Fibroblast of villous mesenchyme (primary cell): ENCODE measurements around the gene DNAJC5. TPM values are rescaled to one million over a fixed set of nuclear protein-coding genes. Genes with fewer than 3 reads are reported as not detected.

ENCODE experiments used
- DNase-seq: peaks from one replicate; pipeline ENCODE4 v3.0.0-alpha.2; 2010; ENCODE audit warnings: low read depth
- H3K4me3 ChIP-seq: 2 replicates; pipeline ENCODE4 v1.5.1; 2011; ENCODE audit warnings: low read depth, mild to moderate bottlenecking, low read length
- CTCF ChIP-seq: IDR thresholded peaks from 2 replicates; pipeline ENCODE4 v1.5.1; 2012; ENCODE audit warnings: low read depth, mild to moderate bottlenecking, low read length; ENCODE audit not compliant: insufficient read depth
- total RNA-seq: library from RNA; depleted of rRNA; stranded (reverse); fragments of >200 nt; gene quantifications from 2 replicates; pipeline ENCODE4 v1.2.3, GENCODE V29; 2012

Gene DNAJC5
- total RNA-seq, 1 donor, result 61.7 TPM

- no peak for DNase-seq
- no peak for TF ChIP-seq CTCF
Measured at GRCh38 chr20:63881451-63882226, 13.3 kb upstream of the DNAJC5 start.

GRCh38 chr20:63882257-63883200 lies 12.4 kb upstream of the DNAJC5 start:
- no peak overlapping the region for H3K4me3 ChIP-seq
- no peak for DNase-seq
- TF ChIP-seq CTCF, result no peak

More at GRCh38 chr20:63881451-63882226, 13.3 kb upstream of the DNAJC5 start:
- no peak overlapping the region for H3K4me3 ChIP-seq

- TF ChIP-seq CTCF, result no peak
Measured at GRCh38 chr20:63883201-63883593, 11.7 kb upstream of the DNAJC5 start.

GRCh38 chr20:63884506-63885263 lies 10.2 kb upstream of the DNAJC5 start:
- DNase-seq, result no peak
- no peak for TF ChIP-seq CTCF

More at GRCh38 chr20:63883201-63883593, 11.7 kb upstream of the DNAJC5 start:
- H3K4me3 ChIP-seq, result no peak overlapping the region
- no peak for DNase-seq

GRCh38 chr20:63885264-63886053 lies 9.5 kb upstream of the DNAJC5 start:
- TF ChIP-seq CTCF, result no peak
- no peak overlapping the region for H3K4me3 ChIP-seq
- no peak for DNase-seq

More at GRCh38 chr20:63884506-63885263, 10.2 kb upstream of the DNAJC5 start:
- H3K4me3 ChIP-seq, result no peak overlapping the region

- TF ChIP-seq CTCF, result no peak
- no peak for DNase-seq
- H3K4me3 ChIP-seq, result no peak overlapping the region
Measured at GRCh38 chr20:63886054-63886419, 8.9 kb upstream of the DNAJC5 start.
